Right cardiac atrium (tissue), 5 donors: ENCODE data around the gene MAP4K2. TPM values are rescaled to one million over a fixed set of nuclear protein-coding genes. Genes with fewer than 3 reads are reported as not detected.
"Not testable (repeated sequence)": the region's sequence is repeated elsewhere in the genome, so short reads cannot be mapped to it uniquely, and the experiment has no call there.

Experiments
- ATAC-seq, 2 donors: fragments of 200-7000 bp; cut with Tn5 transposase; one replicate each; pipeline versions ENCODE4 v1.8.0 to v1.9.1; 2020; ENCODE audit warnings: moderate library complexity in 2 of 2, mild to moderate bottlenecking in 1 of 2
- DNase-seq, 3 donors: peaks; one replicate each; pipeline ENCODE4 v3.0.0-alpha.2; 2020
- H3K27ac ChIP-seq: one replicate; pipeline ENCODE4 v1.5.1; 2013; ENCODE audit warnings: mild to moderate bottlenecking, low read length, control low read depth, moderate library complexity
- H3K27me3 ChIP-seq: one replicate; pipeline ENCODE4 v1.6.1; 2013; ENCODE audit not compliant: control insufficient read depth, insufficient read depth
- H3K4me1 ChIP-seq: one replicate; pipeline ENCODE4 v1.6.1; 2013; ENCODE audit warnings: low read length; ENCODE audit not compliant: control insufficient read depth, insufficient read depth
- H3K4me3 ChIP-seq: one replicate; pipeline ENCODE4 v1.5.1; 2013; ENCODE audit warnings: low read length, control low read depth
- H3K9me3 ChIP-seq: one replicate; pipeline ENCODE4 v1.6.1; 2013; ENCODE audit warnings: low read length; ENCODE audit not compliant: control insufficient read depth
- WGBS: extraction: QIAGEN DNeasy Blood & Tissue Kit; methylation state at CpG from one replicate; pipeline ENCODE4 v1.1.7; 2013; 5-methylcytosine and 5-hydroxymethylcytosine counted together
- intact Hi-C, 4 donors: fragments of 100-400 bp; cut with DNase I; formaldehyde crosslinking; loops; one replicate each; pipeline versions ENCODE4 v1.11.0 to v1.14.0; 2022 to 2023
- polyA plus RNA-seq: library from polyadenylated mRNA; stranded (reverse); fragments of 200-250 nt; gene quantifications from one replicate; pipeline ENCODE4 v1.2.3, GENCODE V29; 2013
- total RNA-seq, 4 donors: library from RNA; stranded (reverse); fragmentation: NEBNext Ultra II Directional; extraction: Animal tissue kit (Norgen Biotek cat#: 25700); gene quantifications; one replicate each; pipeline ENCODE4 v1.2.1, GENCODE V29; 2021
- donor health status: healthy with polysubstance abuse.
- donor health status: DM: no; HTN: yes; CAD: no.
- donor health status: DM: no; HTN: no; CAD: no.
- donor health status: DM: no; HTN: yes; CAD: no; lungs with severe emphysema.
- donor health status: DM: yes; HTN: yes; CAD: no.

MAP4K2 gene
- total and polyA plus RNA-seq, 5 donors = 8.7 to 11.7 (median 11.0) TPM

- Histone ChIP-seq H3K27me3 (no peaks in the 10 kb centered on the region), H3K4me1 (no peaks in the 10 kb centered on the region), H3K27ac (no peak overlapping the region), H3K9me3 (no peaks in the 10 kb centered on the region), H3K4me3 (no peak overlapping the region)
- intact Hi-C loops = no loop called here
- ATAC-seq (no peak), DNase-seq (no peak)
- WGBS = 92% methylated on average over 43 of the region's 43 CpGs
These were observed 26.7 kb upstream of the MAP4K2 start for GRCh38 chr11:64829536-64830251.

DNA sequence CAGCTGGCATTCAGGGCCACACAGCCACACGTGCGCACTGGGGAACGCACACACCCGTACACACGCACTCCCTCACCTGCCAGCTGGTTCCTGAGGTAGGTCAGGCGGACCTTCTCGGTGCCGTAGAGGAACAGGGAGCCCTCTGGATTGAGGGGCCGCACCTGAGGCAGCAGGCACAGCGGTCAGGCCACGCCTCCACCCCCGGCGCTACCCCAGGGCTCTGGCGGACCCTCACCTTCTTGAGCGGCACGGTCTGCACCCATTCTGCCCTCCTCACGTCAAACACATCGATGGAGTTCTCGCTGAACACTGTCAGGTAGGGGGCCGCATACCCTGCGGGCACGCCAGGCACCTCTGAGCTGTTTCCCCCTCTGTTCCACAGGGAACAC lies 24.4 kb upstream of the MAP4K2 start:
- no peak for DNase-seq
- no peak for ATAC-seq
- Histone ChIP-seq H3K27me3 (no peaks in the 10 kb centered on the region), H3K4me1 (no peaks in the 10 kb centered on the region), H3K4me3 (no peak overlapping the region), H3K27ac (no peak overlapping the region), H3K9me3 (no peaks in the 10 kb centered on the region)
- intact Hi-C loops = no loop called here
- WGBS = 94% methylated on average over 22 of the region's 22 CpGs

DNA sequence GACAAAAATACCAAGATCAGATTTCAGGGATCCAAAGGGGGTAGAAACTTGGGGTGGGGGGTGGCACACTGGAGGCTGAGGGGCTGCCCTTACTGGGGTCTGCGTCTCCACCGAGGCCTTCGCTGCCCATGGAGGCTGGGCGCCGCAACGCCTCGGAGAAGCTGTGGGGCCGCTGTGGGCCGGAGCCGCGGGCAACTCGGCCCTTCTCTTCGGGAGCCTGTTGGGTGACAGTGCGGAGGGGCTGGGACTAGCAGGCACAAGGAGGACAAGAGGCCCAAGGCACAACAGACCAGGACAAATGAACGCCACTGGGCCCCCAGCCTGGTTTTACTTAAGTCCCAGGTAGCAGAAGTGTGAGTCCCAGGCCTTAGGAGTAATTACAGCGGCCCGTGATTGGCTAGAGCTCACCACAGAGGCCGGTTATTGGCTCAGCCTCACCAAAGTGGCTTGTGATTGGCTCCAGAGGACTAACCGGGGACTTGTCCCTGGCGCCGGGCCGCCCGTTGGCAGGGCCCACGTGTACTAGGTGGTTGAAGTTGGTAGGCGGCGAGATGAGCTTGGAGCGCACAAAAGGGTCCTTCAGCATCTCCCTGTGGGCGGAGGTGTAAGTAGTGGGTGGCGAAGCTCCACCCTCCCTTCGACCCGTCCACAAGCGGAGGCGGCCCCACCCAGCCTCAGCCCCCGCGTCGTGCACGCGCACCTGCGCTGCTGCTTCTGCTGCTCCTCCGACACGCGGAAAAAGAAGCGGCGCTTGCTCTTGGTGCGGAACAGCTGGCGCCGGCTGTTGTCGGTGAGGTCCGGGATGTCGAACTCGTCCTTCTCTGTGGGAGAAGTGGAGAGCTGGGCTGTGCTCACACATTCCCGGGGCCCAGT lies 23.8 kb upstream of the MAP4K2 start:
- no peaks in the 10 kb centered on the region for H3K9me3 ChIP-seq
- H3K4me3 ChIP-seq = no peak overlapping the region
- no peak overlapping the region for H3K27ac ChIP-seq
- no peaks in the 10 kb centered on the region for H3K27me3 ChIP-seq
- DNase-seq (no peak), ATAC-seq (no peak)
- 88% methylated on average over 52 of the region's 52 CpGs for WGBS
- no peaks in the 10 kb centered on the region for H3K4me1 ChIP-seq
- intact Hi-C loops = no loop called here

DNA sequence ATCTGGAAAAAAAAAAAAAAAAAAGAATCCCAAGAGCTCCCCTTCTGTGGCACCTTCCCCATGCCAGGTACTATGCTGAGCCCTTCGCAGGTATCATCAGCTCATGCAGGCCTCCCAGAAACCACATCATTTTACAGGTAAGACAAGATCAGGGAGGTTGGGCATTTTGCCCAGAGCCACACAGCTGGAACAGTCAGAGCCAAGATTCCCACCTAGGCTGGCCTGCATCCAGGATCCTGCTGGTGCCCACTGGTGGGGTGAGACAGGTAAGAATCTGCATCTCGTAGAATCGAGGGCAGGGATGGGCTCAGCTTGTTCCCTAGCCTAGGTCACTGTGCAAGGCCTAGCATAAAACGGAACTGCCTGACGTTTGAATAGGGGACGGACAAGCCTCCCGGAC lies 23.0 kb upstream of the MAP4K2 start:
- Histone ChIP-seq H3K9me3 (no peaks in the 10 kb centered on the region), H3K4me1 (no peaks in the 10 kb centered on the region), H3K27ac (no peak overlapping the region), H3K27me3 (no peaks in the 10 kb centered on the region), H3K4me3 (no peak overlapping the region)
- DNase-seq (no peak), ATAC-seq (no peak)
- intact Hi-C loops = no loop called here
- WGBS = 85% methylated on average over 7 of the region's 7 CpGs

DNA sequence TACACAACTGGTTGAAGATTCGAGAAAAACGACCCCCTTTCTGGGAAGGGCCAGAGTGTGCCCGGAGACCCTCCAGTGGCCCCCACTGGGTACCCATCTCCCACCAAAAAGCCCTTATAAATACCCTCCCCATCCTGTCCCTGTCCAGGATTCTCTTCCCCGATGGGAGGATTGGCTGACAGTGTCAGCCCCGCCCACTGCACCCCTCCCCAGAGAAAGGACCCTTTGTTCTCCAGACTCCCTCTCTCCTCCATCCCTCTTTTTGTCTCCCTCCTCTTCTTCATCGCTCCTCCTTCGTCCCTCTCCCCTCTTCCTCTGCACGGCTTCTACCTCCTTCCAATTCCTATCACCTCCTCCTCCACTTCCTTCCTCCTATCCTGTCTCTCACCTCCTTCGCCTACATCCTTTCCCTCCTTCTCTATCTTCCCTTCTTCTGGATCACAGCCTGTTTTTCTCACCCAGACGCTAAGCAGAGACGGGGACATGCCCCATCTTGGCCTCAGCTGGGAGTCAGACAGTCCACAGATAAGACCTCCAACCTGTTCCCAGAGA lies 20.6 kb upstream of the MAP4K2 start:
- 50% methylated on average over 11 of the region's 11 CpGs for WGBS
- intact Hi-C loops = no loop called here
- no peak overlapping the region for H3K27ac ChIP-seq

GRCh38 chr11:64817476-64817875 lies 14.5 kb upstream of the MAP4K2 start:
- DNase-seq (no peak), ATAC-seq (no peak)
- H3K4me3 ChIP-seq = no peak overlapping the region
- no peak overlapping the region for H3K27ac ChIP-seq
- H3K27me3 ChIP-seq = no peaks in the 10 kb centered on the region
- WGBS = 78% methylated on average over 3 of the region's 3 CpGs
- intact Hi-C loops = loop anchor here in 1 of 4 donors (10.0 kb wide), 1 partner anchor 317 kb away; the partner anchor contains the start of gene SYVN1
- H3K4me1 ChIP-seq = no peaks in the 10 kb centered on the region
- no peaks in the 10 kb centered on the region for H3K9me3 ChIP-seq

More for the DNA sequence above, 20.6 kb upstream of the MAP4K2 start:
- Histone ChIP-seq H3K4me3 (no peak overlapping the region), H3K27me3 (no peaks in the 10 kb centered on the region), H3K4me1 (no peaks in the 10 kb centered on the region), H3K9me3 (no peaks in the 10 kb centered on the region)
- DNase-seq (no peak), ATAC-seq (no peak)

GRCh38 chr11:64815433-64815832 lies 12.4 kb upstream of the MAP4K2 start:
- intact Hi-C loops = loop anchor here in 1 of 4 donors (10.0 kb wide), 1 partner anchor 319 kb away; the partner anchor contains the start of gene SYVN1
- H3K27ac ChIP-seq, DNase-seq, H3K9me3 ChIP-seq, H3K27me3 ChIP-seq, ATAC-seq, H3K4me3 ChIP-seq, H3K4me1 ChIP-seq: not testable (repeated sequence)
- WGBS = 95% methylated on average over 5 of the region's 5 CpGs

DNA sequence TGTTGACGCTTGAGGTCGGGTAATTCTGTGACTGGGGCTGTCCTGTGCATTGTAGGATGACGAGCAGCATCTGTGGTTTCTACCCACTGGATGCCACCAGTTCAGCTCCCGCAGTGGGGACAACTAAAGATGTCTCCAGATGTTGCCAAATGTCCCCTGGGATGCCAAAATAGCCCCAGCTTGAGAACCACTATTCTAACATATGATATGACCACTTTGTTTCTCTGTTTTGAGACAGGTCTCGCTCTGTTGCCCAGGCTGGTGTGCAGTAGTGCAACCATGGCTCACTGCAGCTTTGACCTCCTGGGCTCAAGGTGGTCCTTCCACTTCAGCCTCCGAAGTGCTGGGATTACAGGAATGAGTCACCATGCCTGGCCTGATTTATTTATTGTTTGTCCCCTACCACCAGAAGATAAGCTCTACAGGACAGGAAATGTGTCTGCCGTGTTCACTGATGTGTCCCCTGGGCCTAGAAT lies 11.7 kb upstream of the MAP4K2 start:
- Histone ChIP-seq H3K9me3 (no peaks in the 10 kb centered on the region), H3K27ac (no peak overlapping the region), H3K4me1 (peaks cover under 1% of the 10 kb centered on the region), H3K4me3 (no peak overlapping the region), H3K27me3 (no peaks in the 10 kb centered on the region)
- ATAC-seq (no peak), DNase-seq (no peak)
- intact Hi-C loops = loop anchor here in 1 of 4 donors (10.0 kb wide), 1 partner anchor 320 kb away; the partner anchor contains the start of gene SYVN1
- 60% methylated on average over 7 of the region's 7 CpGs for WGBS

DNA sequence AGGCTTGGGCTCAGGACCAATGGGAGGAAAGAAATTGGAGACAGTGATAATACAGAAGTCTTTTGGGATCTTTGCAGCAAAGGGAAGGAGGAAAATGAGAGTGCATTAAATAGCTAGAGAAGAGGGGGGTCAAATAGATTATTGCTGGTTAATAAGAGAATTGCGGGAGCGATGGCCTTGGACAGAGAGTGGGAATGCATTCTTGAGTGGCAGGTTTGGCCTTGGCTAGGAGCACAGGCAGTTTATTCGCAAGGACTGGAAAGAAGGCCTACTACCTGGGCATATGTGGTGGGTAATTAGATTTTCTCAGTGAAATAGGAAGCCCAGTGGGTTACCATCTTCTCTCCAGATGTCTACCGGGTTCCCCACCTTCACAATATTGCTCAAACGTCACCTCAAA lies 10.8 kb upstream of the MAP4K2 start:
- Histone ChIP-seq H3K4me1 (peaks cover 4% of the 10 kb centered on the region), H3K9me3 (no peaks in the 10 kb centered on the region), H3K27ac (no peak overlapping the region), H3K4me3 (no peak overlapping the region), H3K27me3 (no peaks in the 10 kb centered on the region)
- 83% methylated on average over 5 of the region's 5 CpGs for WGBS
- ATAC-seq = no peak
- DNase-seq = no peak
- intact Hi-C loops = loop anchor here in 1 of 4 donors (10.0 kb wide), 1 partner anchor 321 kb away; the partner anchor contains the start of gene SYVN1

DNA sequence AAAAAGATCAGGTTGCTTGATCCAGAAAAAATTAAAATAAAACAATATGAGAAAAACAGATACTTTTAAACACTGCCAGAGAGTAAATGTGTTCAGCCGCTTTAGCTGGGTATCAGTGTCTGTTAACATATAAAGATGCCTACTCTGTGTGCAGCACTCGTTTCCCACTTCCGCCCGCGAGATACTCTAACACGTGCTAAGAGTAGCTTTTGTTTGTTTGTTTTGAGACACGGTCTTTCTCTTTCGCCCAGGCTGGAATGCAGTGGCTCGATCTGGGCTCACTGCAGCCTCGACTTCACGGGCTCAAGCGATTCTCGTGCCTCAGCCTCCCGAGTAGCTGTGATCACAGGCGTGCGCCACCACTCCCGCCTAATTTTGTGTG lies 7.9 kb upstream of the MAP4K2 start:
- Histone ChIP-seq H3K4me3 (peak overlapping the region; percentile 96), H3K27me3 (no peaks in the 10 kb centered on the region), H3K27ac (peak overlapping the region; percentile 23), H3K4me1 (peaks cover 4% of the 10 kb centered on the region), H3K9me3 (no peaks in the 10 kb centered on the region)
- intact Hi-C loops = loop anchor here in 1 of 4 donors (10.0 kb wide), 1 partner anchor 324 kb away; the partner anchor contains the start of gene SYVN1
- DNase-seq (peak in 2 of 3 donors; percentile 60 to 65), ATAC-seq (peak in 1 of 2 donors; percentile 7)
- WGBS = 50% methylated on average over 17 of the region's 17 CpGs
